Esophagus muscularis mucosa (tissue), 3 donors: ENCODE measurements around the gene OR10A4.
"Not testable (repeated sequence)": the region's sequence is repeated elsewhere in the genome, so short reads cannot be mapped to it uniquely, and the experiment has no call there.

Source experiments
- CTCF ChIP-seq, 3 experiments: fragments of 200-600 bp in 2 of 3; fragments of 450-650 bp in 1 of 3; sonication (generic) in 2 of 3; IDR thresholded peaks; one replicate each; pipeline ENCODE4 v1.5.1; 2017 to 2019; ENCODE audit warnings: antibody characterized with exemption in 3 of 3, mild to moderate bottlenecking in 2 of 3, moderate library complexity in 1 of 3
- POLR2AphosphoS5 ChIP-seq, 2 donors: sonication (generic); formaldehyde crosslinking; IDR thresholded peaks; one replicate each; pipeline ENCODE4 v1.6.1; 2017; ENCODE audit warnings: antibody characterized with exemption in 2 of 2

DNA sequence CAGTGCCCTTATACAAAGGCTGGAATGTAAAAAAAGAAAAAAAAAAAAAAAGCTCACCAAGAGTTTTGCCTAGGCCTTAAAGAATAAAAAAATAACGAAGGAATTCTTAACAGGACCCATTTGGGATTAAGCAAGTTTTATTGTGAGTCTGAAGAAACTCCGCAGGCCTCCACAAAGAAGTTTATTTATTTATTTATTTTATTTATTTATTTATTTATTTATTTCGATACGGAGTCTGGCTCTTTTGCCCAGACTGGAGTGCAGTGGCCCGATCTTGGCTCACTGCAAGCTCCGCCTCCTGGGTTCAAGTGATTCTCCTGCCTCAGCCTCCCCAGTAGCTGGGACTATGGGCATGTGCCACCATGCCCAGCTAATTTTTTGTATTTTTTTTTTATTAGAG, 21.6 kb upstream of the OR10A4 start:
- TF ChIP-seq CTCF, POLR2AphosphoS5 (IDR thresholded peaks at IDR 0.05): not testable (repeated sequence)
